Measurements from ENCODE around the gene ARHGAP29. TPM values are rescaled to one million over a fixed set of nuclear protein-coding genes. Genes with fewer than 3 reads are reported as not detected.

ARHGAP29 gene
- total and polyA plus RNA-seq, 8 donors = 5.1 to 15.8 (median 9.7) TPM

DNA sequence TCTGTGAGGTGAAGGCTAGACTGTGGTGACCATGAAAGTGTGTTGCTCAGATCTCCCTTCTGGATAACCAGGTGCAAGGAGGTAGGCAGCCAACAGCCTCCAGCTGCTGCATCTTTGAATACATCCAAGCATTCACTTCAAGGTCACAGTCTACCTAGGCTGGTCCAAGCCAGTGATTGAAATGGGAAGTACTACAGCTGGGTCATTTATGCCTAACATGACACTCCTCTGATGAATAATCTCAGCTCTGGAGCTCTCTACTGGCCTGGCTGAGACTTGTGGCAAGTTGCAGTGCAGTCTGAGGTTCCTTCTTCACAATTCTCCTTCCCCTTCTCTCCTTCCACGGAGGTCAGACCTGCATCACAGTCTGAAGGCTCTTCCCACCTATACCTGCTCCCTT lies 35.0 kb upstream of the ARHGAP29 start:
- TF ChIP-seq, protein P1, sequence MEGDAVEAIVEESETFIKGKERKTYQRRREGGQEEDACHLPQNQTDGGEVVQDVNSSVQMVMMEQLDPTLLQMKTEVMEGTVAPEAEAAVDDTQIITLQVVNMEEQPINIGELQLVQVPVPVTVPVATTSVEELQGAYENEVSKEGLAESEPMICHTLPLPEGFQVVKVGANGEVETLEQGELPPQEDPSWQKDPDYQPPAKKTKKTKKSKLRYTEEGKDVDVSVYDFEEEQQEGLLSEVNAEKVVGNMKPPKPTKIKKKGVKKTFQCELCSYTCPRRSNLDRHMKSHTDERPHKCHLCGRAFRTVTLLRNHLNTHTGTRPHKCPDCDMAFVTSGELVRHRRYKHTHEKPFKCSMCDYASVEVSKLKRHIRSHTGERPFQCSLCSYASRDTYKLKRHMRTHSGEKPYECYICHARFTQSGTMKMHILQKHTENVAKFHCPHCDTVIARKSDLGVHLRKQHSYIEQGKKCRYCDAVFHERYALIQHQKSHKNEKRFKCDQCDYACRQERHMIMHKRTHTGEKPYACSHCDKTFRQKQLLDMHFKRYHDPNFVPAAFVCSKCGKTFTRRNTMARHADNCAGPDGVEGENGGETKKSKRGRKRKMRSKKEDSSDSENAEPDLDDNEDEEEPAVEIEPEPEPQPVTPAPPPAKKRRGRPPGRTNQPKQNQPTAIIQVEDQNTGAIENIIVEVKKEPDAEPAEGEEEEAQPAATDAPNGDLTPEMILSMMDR (IDR thresholded peaks at IDR 0.05) = no peak

DNA sequence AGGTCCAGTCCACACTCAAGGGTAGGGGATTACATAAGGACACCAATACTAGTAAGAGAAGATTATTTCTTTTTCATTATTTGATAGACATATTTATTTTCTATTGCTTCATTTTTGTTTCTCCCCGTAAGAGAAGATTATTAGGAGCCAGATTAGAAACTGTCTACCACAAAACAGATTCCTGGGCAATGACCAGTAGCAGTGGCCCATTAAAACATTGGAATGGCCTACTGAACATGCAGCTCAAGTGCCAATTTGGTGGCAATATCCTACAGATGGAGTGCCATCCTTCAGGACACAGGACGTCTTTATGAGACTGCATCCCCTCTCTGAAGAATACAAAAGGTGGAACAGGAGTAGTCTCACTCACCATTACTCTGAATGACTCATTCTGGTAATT lies 34.0 kb upstream of the ARHGAP29 start:
- 87 to 90% methylated on average over 2 of the region's 2 CpGs for WGBS, 2 donors
- no peaks in the 10 kb centered on the region for H3K9me3 ChIP-seq
- TF ChIP-seq, protein P1 (IDR thresholded peaks at IDR 0.05) = no peak
- DNase-seq = no peak
- FAIRE-seq = no peak
- no peak for ATAC-seq
- no peak overlapping the region for H3K4me3 ChIP-seq
- H3K4me1 ChIP-seq = no peaks in the 10 kb centered on the region
- no peaks in the 10 kb centered on the region for H3K27me3 ChIP-seq
- H3K27ac ChIP-seq = no peak overlapping the region
- no peaks in the 10 kb centered on the region for H3K36me3 ChIP-seq
- intact Hi-C loops (cut with DNase I) = no loop called here

More for the DNA sequence above, 35.0 kb upstream of the ARHGAP29 start:
- H3K27ac ChIP-seq = no peak overlapping the region
- H3K9me3 ChIP-seq = no peaks in the 10 kb centered on the region
- no peaks in the 10 kb centered on the region for H3K36me3 ChIP-seq
- H3K4me1 ChIP-seq = no peaks in the 10 kb centered on the region
- H3K4me3 ChIP-seq = no peak overlapping the region
- FAIRE-seq (no peak), ATAC-seq (peak in 3 of 4 donors; percentile 38 to 61 (median 60)), DNase-seq (no peak)
- no peaks in the 10 kb centered on the region for H3K27me3 ChIP-seq
- intact Hi-C loops (cut with DNase I) = no loop called here
- 50 to 65% methylated on average over 1 of the region's 1 CpG for WGBS, 2 donors

DNA sequence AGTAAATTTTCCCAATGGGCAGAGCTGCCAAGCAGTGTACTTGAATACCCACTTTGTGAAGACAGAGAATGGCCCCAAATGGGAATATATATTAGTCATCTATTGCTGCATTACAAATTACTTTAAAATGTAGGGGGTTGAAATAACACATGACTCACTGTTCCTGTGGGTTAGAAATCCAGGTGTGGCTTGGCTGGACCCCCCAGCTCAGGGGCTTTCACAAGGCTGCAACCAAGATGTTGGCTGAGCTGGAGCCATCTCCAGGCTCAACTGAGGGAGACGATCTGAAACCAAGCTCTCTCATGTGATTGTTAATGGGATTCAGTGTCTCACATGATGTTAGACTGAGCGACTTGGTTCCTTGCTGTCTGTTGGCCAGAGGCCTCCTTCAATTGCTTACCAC lies 33.4 kb upstream of the ARHGAP29 start:
- WGBS, 2 donors = 89 to 92% methylated on average over 2 of the region's 2 CpGs
- Histone ChIP-seq H3K27ac (no peak overlapping the region), H3K9me3 (no peaks in the 10 kb centered on the region), H3K36me3 (no peaks in the 10 kb centered on the region), H3K27me3 (no peaks in the 10 kb centered on the region), H3K4me1 (no peaks in the 10 kb centered on the region), H3K4me3 (no peak overlapping the region)
- no peak for DNase-seq
- no peak for ATAC-seq
- no peak for FAIRE-seq
- intact Hi-C loops (cut with DNase I) = no loop called here
- TF ChIP-seq, protein P1 (IDR thresholded peaks at IDR 0.05) = no peak

DNA sequence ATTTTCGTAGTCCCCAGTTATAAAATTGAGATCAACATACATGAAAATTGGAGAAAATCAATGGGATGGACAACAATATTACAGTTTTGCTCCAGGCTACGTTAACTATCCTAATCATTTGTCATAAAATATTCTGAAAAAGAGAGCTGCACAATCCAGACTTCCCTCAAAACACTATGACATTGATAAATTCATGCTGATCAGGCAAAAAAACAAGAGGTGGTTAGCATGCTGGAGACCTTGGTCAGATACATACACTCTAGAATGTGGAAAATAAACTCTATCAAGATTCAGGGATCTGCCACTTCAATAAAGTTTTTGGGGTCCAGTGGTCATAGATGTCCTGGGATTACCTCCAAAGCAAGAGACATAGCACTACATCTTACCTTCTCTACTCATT lies 32.5 kb upstream of the ARHGAP29 start:
- TF ChIP-seq, protein P1 (IDR thresholded peaks at IDR 0.05) = no peak
- Histone ChIP-seq H3K4me1 (no peaks in the 10 kb centered on the region), H3K27ac (no peak overlapping the region), H3K36me3 (no peaks in the 10 kb centered on the region), H3K27me3 (no peaks in the 10 kb centered on the region), H3K9me3 (no peaks in the 10 kb centered on the region), H3K4me3 (no peak overlapping the region)
- DNase-seq = no peak
- 79 to 83% methylated on average over 2 of the region's 2 CpGs for WGBS, 2 donors
- ATAC-seq = no peak
- no peak for FAIRE-seq
- intact Hi-C loops (cut with DNase I) = no loop called here

DNA sequence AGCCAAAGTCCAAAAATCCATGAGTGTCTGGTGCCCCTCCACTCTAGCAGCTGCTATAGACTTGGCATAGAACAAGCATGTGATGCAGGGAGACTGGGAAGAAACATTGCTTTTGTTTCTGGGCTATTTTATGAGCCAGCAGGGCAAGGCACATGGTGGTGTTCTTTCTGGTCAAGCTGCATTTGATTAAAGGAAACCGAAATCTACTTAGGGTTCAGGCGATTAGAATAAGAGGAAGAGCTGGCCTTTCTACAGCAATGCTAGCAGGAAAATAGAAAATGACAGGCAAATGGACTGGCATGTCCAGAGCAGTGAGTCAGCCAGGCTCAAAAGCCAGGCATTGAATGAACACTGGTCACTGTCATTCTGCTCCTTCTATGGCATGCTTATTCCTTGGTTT lies 28.5 kb upstream of the ARHGAP29 start:
- FAIRE-seq (no peak), DNase-seq (no peak), ATAC-seq (no peak)
- WGBS, 2 donors = 71 to 88% methylated on average over 2 of the region's 2 CpGs
- no peaks in the 10 kb centered on the region for H3K4me1 ChIP-seq
- H3K9me3 ChIP-seq = no peaks in the 10 kb centered on the region
- intact Hi-C loops (cut with DNase I) = no loop called here
- H3K27me3 ChIP-seq = no peaks in the 10 kb centered on the region
- no peak overlapping the region for H3K4me3 ChIP-seq
- TF ChIP-seq, protein P1 (IDR thresholded peaks at IDR 0.05) = no peak
- H3K27ac ChIP-seq = no peak overlapping the region
- H3K36me3 ChIP-seq = no peaks in the 10 kb centered on the region

All from pancreas (tissue), 10 donors.